CMK (cell line): Measurements from ENCODE around the gene DYNLRB2.

Experiments used
- DNase-seq: peaks from one replicate; pipeline ENCODE4 v3.0.0-alpha.2; 2010; ENCODE audit warnings: low read depth

The DYNLRB2 gene

DNA sequence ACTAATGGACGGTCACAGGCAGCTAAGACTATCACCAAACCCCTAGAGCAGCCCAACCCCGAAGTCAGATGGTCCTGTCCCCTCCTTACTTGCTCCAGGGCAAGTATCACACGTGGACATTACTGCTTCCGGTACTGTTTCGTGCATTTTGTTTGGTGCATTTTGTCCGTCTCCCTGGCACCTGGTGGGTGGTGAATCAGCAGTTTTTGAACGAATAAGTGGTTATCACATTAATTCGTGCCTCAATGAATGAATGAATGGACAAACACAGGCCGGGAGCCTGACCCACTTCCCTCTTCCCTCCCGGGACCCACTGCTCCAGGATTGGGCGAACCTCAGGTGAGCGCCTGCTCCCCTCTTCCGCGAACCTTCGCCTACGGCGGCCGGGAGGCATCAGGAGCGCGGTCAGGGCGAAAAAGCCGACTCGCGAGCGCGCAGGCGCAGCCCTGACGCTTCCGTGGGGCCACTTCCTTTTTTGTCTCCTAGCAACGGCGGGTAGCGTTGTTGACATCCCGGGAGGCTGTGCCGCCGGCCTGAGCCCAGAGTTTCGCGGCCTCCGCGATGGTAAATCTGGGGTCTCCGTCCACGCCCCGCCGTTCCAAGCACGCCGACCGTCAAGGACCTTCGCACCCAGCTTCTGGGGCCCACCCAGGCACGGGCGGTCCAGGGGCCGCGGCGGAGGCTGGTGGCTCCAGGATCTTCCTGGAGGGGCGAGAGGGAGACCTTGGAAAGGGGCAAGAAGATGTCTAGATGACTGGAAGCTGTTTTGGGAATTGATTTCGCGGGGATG lies at the start of gene DYNLRB2:
Gene DYNLRB2, plus strand, starts transcription at position 478 of the 790 bp plus-strand sequence. Its CDS starts 84 bp downstream, at position 562.
- no peak for DNase-seq

DNA sequence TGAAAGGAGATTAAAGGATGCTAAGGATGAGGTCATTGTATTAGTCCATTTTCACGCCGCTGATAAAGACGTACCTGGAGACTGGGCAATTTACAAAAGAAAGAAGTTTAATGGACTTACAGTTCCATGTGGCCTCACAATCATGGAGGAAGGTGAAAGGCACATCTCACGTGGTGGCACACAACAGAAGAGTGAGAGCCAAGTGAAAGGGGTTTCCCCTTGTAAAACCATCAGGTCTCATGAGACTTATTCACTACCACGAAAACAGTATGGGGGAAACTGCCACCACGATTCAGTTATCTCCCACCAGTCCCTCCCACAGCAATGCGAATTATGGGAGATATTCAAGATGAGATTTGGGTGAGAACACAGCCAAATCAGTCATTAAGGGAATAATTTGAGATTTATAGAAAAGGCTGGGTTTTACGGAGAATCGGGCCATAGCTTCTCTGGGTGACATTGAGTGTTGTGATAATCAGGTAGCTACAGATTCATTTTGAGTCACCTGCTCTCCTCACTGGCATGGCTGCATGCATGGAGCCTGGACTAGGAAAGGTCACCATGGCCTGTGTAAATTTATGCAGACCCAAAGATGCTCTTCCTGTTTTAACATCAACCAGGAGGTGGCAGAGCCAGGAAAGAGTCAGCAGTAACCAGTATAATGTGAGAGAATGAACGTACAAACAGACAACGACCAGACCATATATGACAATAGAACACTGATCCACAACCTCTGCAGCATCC lies 40.5 kb upstream of the DYNLRB2 start:
- DNase-seq, result no peak

DNA sequence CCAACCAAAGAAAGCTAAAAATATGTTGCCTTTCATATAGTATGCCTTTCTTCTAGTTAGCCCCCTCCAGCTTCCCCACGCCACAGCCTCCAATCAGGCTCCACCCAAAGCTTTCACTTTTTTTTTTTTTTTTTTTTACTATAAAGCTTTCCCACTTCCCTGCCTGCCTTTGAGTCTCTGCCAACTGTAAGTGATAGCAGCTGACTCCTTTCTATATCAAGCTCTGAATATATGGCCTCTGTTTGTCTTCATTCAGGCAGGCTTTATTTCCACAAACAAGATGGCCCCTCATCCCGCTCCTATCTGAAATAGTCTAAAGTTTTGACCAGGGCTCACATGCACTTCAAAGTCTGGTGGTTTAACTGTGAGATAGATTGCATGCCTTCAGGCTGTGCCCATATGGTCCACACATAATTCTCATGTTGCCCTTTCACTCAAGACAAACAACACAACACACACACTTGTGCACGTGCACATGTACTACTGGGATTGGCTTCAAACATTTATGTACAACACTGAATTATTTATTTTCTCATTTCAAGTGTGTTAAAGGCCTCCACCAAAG lies 39.8 kb upstream of the DYNLRB2 start:
- no peak for DNase-seq

DNA sequence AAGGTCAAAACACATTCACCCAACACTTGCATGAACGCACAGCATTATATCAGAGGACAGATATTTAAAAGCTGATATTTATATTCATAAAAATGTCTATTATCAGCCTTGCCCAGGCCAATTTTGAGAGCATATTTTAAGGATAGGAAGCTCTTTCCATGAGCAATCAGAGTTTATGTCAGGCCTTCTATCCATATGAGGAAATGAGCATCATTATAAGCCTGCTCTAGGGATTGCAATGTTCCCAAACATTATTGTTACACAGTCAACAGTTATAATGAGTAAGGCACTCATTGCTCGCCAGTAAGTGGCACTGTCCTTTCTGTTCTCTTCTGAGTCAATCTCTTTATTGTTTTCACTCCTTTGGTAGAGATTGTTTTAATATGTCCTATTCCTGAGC lies 37.7 kb upstream of the DYNLRB2 start:
- no peak for DNase-seq

DNA sequence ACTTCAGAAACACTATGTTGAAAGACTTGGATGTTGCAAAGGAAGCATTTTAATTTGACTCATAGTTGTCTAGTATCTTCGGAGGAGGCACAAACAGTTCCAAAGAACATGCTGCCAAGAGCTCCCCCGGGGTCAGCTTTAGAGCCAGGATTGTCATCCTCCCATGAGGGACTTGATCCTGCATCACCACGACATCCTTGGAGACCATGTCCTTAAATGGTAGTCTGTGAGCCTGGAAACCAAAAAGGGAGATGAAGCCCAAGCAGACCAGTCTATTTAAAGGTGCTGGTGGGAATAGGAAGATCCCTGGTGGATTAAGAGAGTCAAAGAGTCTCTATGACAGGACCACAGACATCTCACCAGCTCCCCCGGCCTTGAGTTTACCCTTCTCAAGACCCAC lies 33.3 kb upstream of the DYNLRB2 start:
- DNase-seq, result no peak

DNA sequence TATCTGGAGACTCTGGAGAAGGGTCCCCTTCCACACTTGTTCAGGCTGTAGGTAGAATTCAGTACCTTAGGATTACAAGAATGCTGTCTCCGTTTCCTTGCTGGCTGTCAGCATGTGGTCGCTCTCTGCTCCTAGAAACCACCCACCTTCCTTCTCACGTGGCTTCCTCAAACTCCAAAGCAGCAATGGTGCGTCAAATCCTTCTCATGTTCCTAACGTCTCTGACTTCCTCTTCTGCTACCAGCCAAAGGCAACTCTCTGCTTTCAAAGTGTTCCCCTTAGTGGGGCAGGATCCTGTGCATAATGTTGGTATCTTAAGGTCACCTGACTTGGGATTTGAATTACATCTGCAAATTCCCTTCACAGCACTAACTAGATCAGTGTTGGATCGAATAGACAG lies 30.9 kb upstream of the DYNLRB2 start:
- DNase-seq, result no peak

DNA sequence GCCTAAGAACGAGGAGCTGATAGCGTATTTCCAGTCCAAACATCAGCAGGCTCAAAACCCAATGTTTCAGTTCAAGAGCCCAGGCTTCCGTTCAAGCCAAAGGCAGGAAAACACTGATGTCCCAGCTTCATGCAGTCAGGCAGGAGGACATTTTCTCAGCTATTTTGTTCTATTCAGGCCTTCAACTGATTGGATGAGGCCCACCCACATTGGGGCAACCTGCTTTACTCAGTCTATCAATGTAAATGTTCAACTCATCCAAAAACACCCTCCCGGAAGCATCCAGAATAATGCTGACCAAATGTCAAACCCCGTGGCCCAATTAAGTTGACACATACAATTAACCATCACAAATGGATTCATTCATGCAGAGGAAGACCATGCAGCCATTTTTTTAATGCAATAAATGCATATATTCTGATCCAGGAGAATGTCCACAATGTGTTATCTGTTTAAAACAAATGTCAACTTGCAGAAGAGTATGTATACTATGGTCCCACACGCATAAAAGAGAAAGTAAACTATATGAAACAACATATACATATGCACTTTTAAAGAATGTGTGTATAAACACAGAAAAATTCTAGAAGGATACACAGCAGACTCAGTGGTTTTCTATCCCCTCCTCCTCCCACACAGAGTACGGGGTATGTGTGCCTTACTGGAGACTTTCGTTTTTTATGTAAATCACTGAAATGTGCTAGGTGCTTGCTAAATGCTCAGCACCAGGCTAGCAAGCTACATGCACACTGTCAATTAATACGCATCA lies 28.8 kb upstream of the DYNLRB2 start:
- no peak for DNase-seq

DNA sequence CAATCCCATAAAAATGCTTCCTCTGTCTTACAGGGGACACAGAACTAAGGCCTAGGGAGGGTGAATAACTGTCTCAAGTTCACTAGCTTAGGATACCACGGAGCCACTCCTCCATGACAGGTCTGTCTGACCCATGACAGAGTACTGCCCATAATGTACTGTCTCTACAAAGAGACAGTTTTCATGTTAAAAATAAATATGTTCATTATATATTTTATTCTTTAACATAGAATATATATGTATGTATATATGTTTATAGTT lies 28.3 kb upstream of the DYNLRB2 start:
- no peak for DNase-seq

DNA sequence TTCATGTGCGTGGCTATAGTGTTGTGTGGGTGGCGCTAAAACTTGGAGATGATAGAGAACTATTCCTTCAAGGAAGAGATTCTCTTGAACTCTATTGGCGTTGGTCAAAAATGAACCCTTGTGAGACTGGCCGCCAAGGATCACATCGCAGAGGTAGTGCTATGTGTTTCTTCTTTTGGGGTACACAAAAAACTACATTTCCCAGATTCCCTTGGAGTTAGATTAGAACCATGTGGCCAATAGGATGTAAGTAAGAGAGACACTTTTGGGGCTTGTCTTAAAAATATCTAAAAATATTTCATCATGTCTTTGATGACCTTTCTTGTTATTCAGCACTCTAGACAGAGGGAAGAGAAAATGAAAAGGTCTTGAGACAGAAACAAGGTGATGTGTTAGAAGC lies 25.4 kb upstream of the DYNLRB2 start:
- no peak for DNase-seq

DNA sequence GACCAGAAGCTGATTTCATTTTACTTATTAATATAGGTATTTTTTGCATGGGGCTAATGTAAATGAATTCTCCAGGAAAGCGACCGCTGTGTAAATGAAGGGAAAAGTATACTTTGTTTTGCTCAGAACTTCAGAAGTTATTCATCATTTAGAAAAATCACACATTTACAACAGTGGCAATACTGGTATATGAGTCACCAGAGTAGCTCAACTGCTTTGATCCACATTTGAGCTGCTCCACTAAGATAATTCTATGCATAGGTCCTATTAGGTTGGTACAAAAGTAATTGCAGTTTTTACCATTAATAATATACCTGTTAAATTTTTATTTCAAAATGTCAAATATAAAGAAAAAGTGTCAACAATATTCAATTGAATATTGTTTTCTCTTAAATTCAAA lies 22.9 kb upstream of the DYNLRB2 start:
- DNase-seq, result no peak

DNA sequence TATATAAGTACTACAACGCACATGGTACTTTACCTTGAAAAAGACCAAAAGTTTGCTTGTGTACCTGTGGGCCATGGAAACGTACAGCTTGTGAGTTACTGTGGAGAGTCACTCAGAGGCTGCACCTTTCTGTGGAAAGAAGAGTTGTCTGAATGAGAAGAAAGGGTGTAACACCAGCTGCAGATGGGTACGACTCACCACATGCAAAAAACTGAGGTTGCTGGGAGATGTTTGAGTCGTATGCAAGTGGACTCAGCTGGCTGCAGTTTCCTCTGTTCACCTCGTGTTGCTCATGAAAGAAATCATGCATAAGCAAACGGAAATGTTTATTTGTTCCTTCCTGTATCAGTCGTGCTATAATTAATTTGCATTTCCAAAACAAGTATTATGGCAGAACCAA lies 22.4 kb upstream of the DYNLRB2 start:
- DNase-seq, result no peak

DNA sequence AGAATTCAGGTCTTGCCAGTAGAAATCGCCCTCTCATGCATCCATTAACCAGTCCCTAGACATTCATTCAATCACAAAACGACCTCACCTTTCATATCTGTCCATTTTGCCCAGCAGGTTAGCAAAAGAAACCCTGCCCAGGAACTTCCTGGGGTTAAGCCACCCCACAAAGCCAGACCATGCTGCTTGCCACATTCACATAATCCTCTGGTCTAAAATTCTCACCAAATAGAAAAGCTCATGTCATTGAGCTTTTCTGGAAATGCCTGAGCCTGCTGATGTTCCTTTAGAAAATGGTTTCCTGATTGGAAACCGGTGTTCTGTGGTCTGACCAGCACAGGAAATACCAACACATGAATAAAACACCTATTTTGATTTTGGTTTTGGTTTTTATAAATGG lies 21.6 kb upstream of the DYNLRB2 start:
- no peak for DNase-seq

DNA sequence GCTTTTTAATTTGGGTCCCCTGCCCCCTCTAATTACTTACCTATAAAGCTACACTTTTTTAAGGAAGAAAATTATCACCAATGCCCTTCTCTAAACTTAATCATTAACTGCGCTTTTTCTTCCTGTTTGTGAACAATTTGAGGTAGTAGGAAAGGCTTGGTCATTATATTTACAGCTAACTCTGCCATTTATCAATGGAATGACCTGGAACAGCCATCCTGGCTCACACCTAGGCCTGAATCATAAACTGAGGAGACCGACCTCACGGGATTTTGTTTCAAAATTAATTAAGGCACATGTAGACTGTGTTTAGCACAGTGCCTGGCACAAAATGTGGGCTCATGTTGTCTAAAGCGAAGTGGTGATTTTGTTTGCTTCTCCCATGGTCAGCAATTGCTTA lies 15.4 kb upstream of the DYNLRB2 start:
- no peak for DNase-seq

DNA sequence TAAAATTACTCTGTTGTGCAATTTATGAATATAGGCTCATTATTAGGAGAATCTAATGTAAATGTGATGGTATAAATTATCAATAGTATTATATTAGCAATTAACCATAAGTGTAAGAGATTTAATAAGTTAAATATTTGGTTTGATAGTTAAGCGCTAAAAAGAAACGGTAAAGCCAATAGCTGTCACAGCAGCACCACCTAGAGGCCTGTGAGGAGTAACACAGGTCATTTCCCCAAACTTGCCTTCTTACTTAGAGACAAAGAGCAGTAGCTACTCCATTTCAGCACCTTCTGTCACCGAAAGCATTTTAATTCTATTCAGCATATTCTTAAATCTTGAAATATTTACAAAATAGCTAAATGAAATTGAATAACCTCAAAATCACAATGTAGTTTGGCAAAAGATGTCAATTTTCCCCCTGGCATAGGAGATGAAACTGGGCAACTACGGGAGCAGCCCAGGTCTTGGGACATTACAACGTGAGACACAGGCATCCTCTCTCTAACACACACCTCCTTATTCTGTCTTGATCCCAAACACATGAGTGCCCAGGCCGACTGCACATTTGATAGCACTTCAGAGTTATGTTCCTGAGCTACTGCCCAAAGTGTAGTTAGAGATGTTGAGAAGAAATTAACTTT lies 14.3 kb upstream of the DYNLRB2 start:
- peak; percentile 20 for DNase-seq

DNA sequence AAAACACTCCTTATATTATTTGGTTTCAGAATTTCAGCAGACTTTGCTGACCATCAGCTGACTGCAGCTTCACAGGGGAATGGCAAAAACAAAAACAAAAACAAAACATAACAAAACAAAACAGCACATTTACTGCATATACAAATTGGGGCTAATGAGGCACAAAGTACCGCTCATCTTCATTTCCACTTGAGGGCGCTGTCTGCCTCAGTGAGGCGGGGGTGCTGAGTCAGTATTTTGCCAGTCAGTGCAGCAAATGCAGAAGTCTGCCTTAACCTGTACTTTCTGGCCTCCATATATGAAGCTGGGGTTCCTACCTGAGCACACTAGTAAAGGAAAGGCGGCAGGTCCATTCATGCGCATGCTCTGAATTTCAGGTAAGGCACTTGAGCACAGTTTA lies 13.5 kb upstream of the DYNLRB2 start:
- no peak for DNase-seq

DNA sequence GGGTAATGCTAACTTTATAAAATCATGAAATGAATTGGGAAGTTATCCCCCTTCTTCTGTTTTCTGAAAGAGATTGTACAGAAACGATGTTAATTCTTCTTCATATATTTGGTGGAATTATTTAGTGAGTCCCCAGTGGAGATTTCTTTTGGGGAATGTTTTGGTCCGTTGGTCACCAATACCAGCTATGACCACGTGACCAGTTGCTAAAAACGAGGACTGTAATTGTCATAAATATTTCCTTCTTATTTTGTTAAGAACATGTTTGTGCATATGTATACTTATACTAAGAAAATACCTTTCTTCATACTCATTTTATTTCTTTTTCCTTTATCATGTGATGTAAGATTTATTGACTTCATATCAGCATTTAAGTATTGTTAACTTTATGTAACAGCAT lies 10.3 kb upstream of the DYNLRB2 start:
- DNase-seq, result no peak

DNA sequence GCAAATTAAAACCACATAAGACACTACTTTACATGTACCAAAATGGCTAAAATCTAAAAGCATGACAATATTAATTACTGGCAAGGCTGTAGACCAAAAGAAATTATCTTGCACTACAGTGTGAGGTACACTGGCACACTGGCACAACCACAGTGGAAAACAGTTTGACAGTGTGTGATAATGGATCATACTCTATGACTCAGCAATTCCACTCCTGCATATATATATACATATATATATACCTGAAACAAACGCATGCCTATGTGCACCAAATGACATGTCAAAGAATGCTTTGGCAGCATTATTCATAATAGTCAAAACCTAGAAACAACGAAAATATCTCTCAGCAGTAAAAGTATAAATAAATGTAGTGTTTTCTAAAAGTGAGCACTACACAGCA lies 4.6 kb upstream of the DYNLRB2 start:
- no peak for DNase-seq

DNA sequence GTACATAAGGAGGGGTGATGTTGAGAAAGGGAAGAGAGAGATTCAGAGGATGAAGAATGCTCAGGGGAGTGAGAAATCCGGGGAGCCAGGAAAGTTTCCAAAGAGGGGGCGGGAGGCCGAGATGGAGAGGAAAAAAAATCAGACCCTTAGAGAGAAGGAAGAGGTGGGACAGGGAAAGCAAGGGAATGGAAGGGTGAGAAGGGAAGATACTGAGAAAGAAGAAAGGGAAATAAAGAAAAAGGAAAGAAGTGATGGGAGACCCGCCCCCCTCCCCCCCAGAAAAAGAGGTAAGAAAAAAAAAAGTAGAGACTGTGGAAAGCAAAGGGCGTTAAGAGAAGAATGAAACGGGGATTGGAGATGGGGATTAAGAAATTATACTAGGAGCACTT lies 507 bp downstream of the DYNLRB2 start:
- DNase-seq, result no peak

DNA sequence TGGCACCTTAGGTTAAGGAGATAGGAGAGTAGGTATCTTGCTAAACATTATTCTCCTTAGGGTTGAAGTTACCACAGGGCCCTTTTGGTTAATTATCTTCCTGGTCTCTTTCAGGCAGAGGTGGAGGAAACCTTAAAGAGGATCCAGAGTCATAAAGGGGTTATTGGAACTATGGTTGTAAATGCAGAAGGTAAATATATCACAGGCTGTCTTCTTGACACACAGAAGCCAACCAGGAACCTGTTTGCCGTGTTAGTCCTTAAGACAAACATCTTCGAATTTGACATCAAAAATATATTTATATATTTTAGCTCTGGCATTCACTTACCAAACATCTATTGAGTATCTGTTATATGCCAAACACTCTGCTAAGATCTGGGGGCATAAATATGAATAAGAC lies 2.4 kb downstream of the DYNLRB2 start:
- DNase-seq, result no peak

DNA sequence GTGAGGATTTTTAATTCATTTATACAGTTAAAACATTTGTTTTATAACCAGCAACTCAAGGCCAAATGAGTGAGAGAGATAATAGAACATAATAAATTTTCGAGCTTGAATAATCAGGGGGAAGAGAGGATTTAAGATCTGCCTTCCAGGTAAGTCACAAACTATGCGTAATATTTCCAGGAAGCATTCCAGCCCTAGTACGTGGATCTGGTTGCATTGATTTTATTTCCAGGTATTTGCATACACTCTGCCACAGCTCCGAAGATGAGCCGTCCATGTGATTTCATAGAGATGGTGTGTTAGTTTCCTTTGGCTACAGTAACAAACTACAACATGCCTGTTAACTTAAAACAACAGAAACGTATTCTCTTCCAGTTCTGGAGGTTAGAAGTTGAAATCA lies 3.5 kb downstream of the DYNLRB2 start:
- no peak for DNase-seq

DNA sequence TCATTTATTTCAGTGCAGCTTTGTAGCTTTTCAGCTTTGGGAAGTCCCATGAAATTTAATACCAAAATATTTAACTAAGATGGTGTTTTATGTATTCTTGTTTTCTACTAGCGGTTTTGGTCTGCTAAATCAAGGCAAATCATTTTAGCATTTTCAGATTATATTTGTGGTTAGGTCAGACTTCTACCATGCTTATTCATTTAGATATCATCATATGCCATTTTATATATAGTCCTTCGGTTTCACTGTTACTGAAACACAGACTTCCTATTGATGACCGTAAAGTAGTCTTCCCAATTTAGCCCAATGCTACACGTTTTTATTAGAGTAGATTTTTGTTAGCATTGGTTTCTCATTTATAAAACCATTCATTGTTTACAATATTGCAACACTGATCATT lies 5.5 kb downstream of the DYNLRB2 start:
- DNase-seq, result no peak

DNA sequence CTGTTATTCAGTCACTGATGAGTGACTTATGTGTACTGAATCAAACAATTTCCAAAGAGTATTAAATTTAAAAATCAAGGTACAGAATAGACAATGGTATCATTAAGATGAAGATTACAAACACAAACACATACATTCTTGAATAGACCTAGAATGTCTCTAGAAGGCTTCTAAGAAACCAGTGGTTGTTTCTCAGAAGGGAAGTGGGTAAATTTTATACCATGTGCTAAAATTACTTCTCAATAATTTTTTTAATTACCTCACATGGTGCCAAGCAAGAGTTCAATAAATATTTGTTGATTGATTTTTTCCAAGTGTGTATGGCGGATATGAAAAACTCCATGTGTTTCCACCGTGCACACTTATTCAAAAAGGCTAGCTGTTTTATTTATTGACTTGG lies 6.4 kb downstream of the DYNLRB2 start:
- no peak for DNase-seq
